ENCODE results near the gene MCEMP1.

The MCEMP1 gene

GRCh38 chr19:7676854-7677253 lies at the start of gene MCEMP1:
Gene MCEMP1 (plus strand): TSS chr19:7677090. CDS start chr19:7677121, 31 bp downstream.
- peaks cover 61% of the 10 kb centered on the region for H3K27me3 Mint-ChIP-seq
- peak within 1 kb of the TSS; percentile 32 for H3K4me3 Mint-ChIP-seq
- H3K36me3 Mint-ChIP-seq, result no peaks in the 10 kb centered on the region
- H3K4me1 Mint-ChIP-seq, result peaks cover 61% of the 10 kb centered on the region
- peaks cover 3% of the 10 kb centered on the region for H3K9me3 Mint-ChIP-seq
- H3K27ac Mint-ChIP-seq, result peak within 1 kb of the TSS; percentile 98
- ATAC-seq, result no peak

GRCh38 chr19:7627166-7627565 lies 49.7 kb upstream of the MCEMP1 start:
- Mint-ChIP-seq H3K36me3 (peaks cover 48% of the 10 kb centered on the region), H3K9me3 (no peaks in the 10 kb centered on the region), H3K27ac (no peak overlapping the region), H3K4me3 (no peak overlapping the region), H3K4me1 (peaks cover 52% of the 10 kb centered on the region), H3K27me3 (no peaks in the 10 kb centered on the region)
- no peak for ATAC-seq

GRCh38 chr19:7628589-7629311 lies 48.1 kb upstream of the MCEMP1 start:
- peak overlapping the region; percentile 93 for H3K4me3 Mint-ChIP-seq
- no peaks in the 10 kb centered on the region for H3K27me3 Mint-ChIP-seq
- no peaks in the 10 kb centered on the region for H3K9me3 Mint-ChIP-seq
- no peak for ATAC-seq
- H3K4me1 Mint-ChIP-seq, result peaks cover 52% of the 10 kb centered on the region
- H3K27ac Mint-ChIP-seq, result peak overlapping the region; percentile 97
- H3K36me3 Mint-ChIP-seq, result peaks cover 47% of the 10 kb centered on the region

- H3K27ac Mint-ChIP-seq, result peak within 1 kb of the TSS; percentile 97
- H3K27me3 Mint-ChIP-seq, result no peaks in the 10 kb centered on the region
- H3K4me1 Mint-ChIP-seq, result peaks cover 56% of the 10 kb centered on the region
- ATAC-seq, result peak; percentile 98
- H3K36me3 Mint-ChIP-seq, result peaks cover 41% of the 10 kb centered on the region
- no peaks in the 10 kb centered on the region for H3K9me3 Mint-ChIP-seq
- peak within 1 kb of the TSS; percentile 93 for H3K4me3 Mint-ChIP-seq
Measured at GRCh38 chr19:7629347-7630054, 47.4 kb upstream of the MCEMP1 start, which contains the start of the genes PET100 and XAB2. Gene PET100 (plus strand): TSS chr19:7629793. CDS start chr19:7629834, 41 bp downstream. Gene XAB2 (minus strand): TSS chr19:7629545. CDS start chr19:7629527, 18 bp downstream.

GRCh38 chr19:7631577-7631976 lies 45.3 kb upstream of the MCEMP1 start:
- Mint-ChIP-seq H3K4me1 (peaks cover 69% of the 10 kb centered on the region), H3K9me3 (no peaks in the 10 kb centered on the region), H3K27ac (no peak overlapping the region), H3K4me3 (no peak overlapping the region), H3K27me3 (no peaks in the 10 kb centered on the region), H3K36me3 (peaks cover 32% of the 10 kb centered on the region)
- ATAC-seq, result no peak

- ATAC-seq, result no peak
- H3K4me1 Mint-ChIP-seq, result peaks cover 67% of the 10 kb centered on the region
- no peak overlapping the region for H3K27ac Mint-ChIP-seq
- H3K9me3 Mint-ChIP-seq, result no peaks in the 10 kb centered on the region
- H3K36me3 Mint-ChIP-seq, result peaks cover 26% of the 10 kb centered on the region
- H3K27me3 Mint-ChIP-seq, result no peaks in the 10 kb centered on the region
- no peak overlapping the region for H3K4me3 Mint-ChIP-seq
Measured at GRCh38 chr19:7632340-7633203, 44.3 kb upstream of the MCEMP1 start.

GRCh38 chr19:7633698-7634097 lies 43.2 kb upstream of the MCEMP1 start, which contains the start of gene PCP2:
Gene PCP2 (minus strand): TSS chr19:7633719. CDS start chr19:7633457, 262 bp downstream.
- no peaks in the 10 kb centered on the region for H3K9me3 Mint-ChIP-seq
- H3K27me3 Mint-ChIP-seq, result no peaks in the 10 kb centered on the region
- peaks cover 67% of the 10 kb centered on the region for H3K4me1 Mint-ChIP-seq
- H3K36me3 Mint-ChIP-seq, result peaks cover 26% of the 10 kb centered on the region
- no peak within 1 kb of the TSS for H3K27ac Mint-ChIP-seq
- no peak within 1 kb of the TSS for H3K4me3 Mint-ChIP-seq
- no peak for ATAC-seq

GRCh38 chr19:7635670-7636069 lies 41.2 kb upstream of the MCEMP1 start:
- H3K4me1 Mint-ChIP-seq, result peaks cover 65% of the 10 kb centered on the region
- peaks cover 4% of the 10 kb centered on the region for H3K9me3 Mint-ChIP-seq

GRCh38 chr19:7636317-7636690 lies 40.6 kb upstream of the MCEMP1 start:
- peaks cover 59% of the 10 kb centered on the region for H3K4me1 Mint-ChIP-seq
- H3K36me3 Mint-ChIP-seq, result peaks cover 33% of the 10 kb centered on the region

More at GRCh38 chr19:7635670-7636069, 41.2 kb upstream of the MCEMP1 start:
- peak overlapping the region; percentile 91 for H3K4me3 Mint-ChIP-seq
- peaks cover 33% of the 10 kb centered on the region for H3K36me3 Mint-ChIP-seq
- peak overlapping the region; percentile 97 for H3K27ac Mint-ChIP-seq
- no peak for ATAC-seq
- no peaks in the 10 kb centered on the region for H3K27me3 Mint-ChIP-seq

GRCh38 chr19:7636691-7637373 lies 40.1 kb upstream of the MCEMP1 start, which contains the start of gene STXBP2:
Gene STXBP2 (plus strand): TSS chr19:7637110. CDS start chr19:7637150, 40 bp downstream.
- Mint-ChIP-seq H3K36me3 (peaks cover 35% of the 10 kb centered on the region), H3K4me1 (peaks cover 55% of the 10 kb centered on the region), H3K9me3 (peaks cover 4% of the 10 kb centered on the region), H3K27ac (peak within 1 kb of the TSS; percentile 97), H3K4me3 (peak within 1 kb of the TSS; percentile 91), H3K27me3 (no peaks in the 10 kb centered on the region)
- peak; percentile 96 for ATAC-seq

More at GRCh38 chr19:7636317-7636690, 40.6 kb upstream of the MCEMP1 start:
- H3K27me3 Mint-ChIP-seq, result no peaks in the 10 kb centered on the region
- peak overlapping the region; percentile 97 for H3K27ac Mint-ChIP-seq
- peak overlapping the region; percentile 91 for H3K4me3 Mint-ChIP-seq
- H3K9me3 Mint-ChIP-seq, result peaks cover 4% of the 10 kb centered on the region
- no peak for ATAC-seq

GRCh38 chr19:7637374-7638256 lies 39.3 kb upstream of the MCEMP1 start:
- Mint-ChIP-seq H3K27ac (peak overlapping the region; percentile 97), H3K9me3 (peaks cover 4% of the 10 kb centered on the region), H3K36me3 (peaks cover 35% of the 10 kb centered on the region), H3K4me3 (peak overlapping the region; percentile 91), H3K4me1 (peaks cover 57% of the 10 kb centered on the region), H3K27me3 (no peaks in the 10 kb centered on the region)
- ATAC-seq, result peak; percentile 1

- Mint-ChIP-seq H3K36me3 (peaks cover 43% of the 10 kb centered on the region), H3K4me3 (no peak overlapping the region), H3K27me3 (no peaks in the 10 kb centered on the region), H3K27ac (no peak overlapping the region), H3K4me1 (peaks cover 55% of the 10 kb centered on the region), H3K9me3 (peaks cover 4% of the 10 kb centered on the region)
- ATAC-seq, result no peak
Measured at GRCh38 chr19:7638802-7639465, 38.0 kb upstream of the MCEMP1 start.

- Mint-ChIP-seq H3K36me3 (peaks cover 52% of the 10 kb centered on the region), H3K4me3 (no peak overlapping the region), H3K4me1 (peaks cover 52% of the 10 kb centered on the region), H3K9me3 (peaks cover 4% of the 10 kb centered on the region), H3K27me3 (no peaks in the 10 kb centered on the region), H3K27ac (no peak overlapping the region)
- no peak for ATAC-seq
Measured at GRCh38 chr19:7639863-7640348, 37.0 kb upstream of the MCEMP1 start.

All from stimulated activated memory B cell treated with anti-CD40 and anti-IgM and Interleukin-4, amounts not matched to agents 10 μg/mL and 1 μg/mL and 100 μg/mL, for 72 hours (primary cell).